GM18526 (cell line): ENCODE measurements around the gene BLOC1S1.

ENCODE experiments used
- POLR2A ChIP-seq: IDR thresholded peaks from 3 replicates; pipeline ENCODE4 v1.6.1; 2011; ENCODE audit not compliant: insufficient read length; ENCODE audit errors: extremely low read depth

The BLOC1S1 gene

DNA sequence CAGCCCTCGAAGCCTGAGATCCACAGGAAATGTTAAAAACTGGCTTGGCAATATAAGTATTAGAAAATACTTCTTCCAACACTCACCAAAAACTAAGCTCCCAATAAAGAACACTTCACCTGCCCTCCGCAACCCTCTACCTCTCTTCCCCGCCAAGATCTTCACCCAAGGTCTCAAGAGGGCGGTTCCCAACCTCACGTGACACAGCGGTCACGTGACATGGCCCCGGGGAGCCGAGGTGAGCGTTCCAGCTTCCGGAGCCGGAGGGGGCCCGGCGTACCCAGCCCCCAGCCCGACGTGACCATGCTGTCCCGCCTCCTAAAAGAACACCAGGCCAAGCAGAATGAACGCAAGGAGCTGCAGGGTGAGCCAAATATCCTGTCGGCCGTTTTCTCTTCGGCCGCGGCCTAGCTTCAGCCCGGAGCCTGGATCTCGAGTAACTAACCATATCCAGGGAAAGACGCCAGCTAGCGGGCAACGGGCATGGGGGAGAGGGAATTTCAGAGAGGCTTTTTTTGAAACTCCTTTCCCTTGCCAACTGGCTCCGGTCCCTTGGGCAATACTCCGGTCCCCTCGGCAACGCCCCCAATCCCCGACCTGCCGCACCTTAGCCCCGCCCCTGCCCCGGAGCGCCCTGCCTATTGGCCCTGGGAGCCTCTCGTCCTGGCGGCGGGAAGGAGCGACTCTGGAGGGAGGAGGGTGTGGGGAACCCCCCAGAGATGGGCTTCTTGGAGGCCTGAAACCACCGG, at the start of gene BLOC1S1:
BLOC1S1 (plus strand) TSS at position 214 of the 749 bp plus-strand sequence; CDS start at position 220, 6 bp downstream.
- TF ChIP-seq POLR2A: peak; percentile 74

GRCh38 chr12:55666508-55666907, 49.3 kb upstream of the BLOC1S1 start:
- TF ChIP-seq POLR2A: no peak

DNA sequence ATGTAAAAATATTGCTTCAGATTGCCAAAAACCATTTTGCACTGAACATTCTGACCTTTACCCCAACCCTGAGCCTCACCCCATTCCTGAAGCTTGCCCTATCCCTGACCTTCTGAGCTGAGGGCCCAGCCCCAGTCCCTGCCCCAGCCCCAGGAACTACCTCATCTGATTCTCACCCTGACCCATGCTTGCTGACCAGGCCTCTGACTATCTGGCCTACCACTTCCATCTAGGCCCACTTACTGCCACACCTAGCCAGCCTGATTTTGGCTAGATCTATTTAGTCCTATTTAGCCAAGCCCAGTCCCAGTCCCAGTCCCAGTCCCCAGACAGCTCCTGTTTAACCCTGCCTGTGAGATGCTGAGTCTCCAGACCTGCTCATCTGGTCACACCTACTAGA, 45.6 kb upstream of the BLOC1S1 start:
- no peak for TF ChIP-seq POLR2A

GRCh38 chr12:55671746-55672145, 44.1 kb upstream of the BLOC1S1 start:
- TF ChIP-seq POLR2A: no peak

GRCh38 chr12:55673638-55674037, 42.2 kb upstream of the BLOC1S1 start:
- TF ChIP-seq POLR2A: no peak

- no peak for TF ChIP-seq POLR2A
Observed at GRCh38 chr12:55675666-55676065, 40.2 kb upstream of the BLOC1S1 start.

DNA sequence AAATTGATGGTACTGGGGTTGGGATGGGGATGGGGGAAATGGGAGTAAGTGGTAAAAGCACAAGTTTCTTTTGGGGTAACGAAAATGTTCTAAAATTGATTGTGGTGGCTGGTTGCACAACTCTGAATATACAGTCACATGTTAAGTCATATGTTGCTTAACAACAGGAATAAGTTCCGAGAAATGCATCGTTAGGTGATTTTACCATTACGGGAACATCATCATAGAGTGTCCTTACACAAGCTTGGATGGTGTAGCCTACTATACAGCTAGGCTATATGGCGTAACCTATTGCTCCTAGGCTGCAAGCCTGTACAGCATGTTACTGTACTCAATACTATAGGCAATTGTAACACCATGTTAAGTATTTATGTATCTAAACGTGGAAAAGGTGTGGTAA, 39.1 kb upstream of the BLOC1S1 start:
- TF ChIP-seq POLR2A: no peak

- TF ChIP-seq POLR2A: no peak
Observed at GRCh38 chr12:55679691-55680090, 36.2 kb upstream of the BLOC1S1 start.

DNA sequence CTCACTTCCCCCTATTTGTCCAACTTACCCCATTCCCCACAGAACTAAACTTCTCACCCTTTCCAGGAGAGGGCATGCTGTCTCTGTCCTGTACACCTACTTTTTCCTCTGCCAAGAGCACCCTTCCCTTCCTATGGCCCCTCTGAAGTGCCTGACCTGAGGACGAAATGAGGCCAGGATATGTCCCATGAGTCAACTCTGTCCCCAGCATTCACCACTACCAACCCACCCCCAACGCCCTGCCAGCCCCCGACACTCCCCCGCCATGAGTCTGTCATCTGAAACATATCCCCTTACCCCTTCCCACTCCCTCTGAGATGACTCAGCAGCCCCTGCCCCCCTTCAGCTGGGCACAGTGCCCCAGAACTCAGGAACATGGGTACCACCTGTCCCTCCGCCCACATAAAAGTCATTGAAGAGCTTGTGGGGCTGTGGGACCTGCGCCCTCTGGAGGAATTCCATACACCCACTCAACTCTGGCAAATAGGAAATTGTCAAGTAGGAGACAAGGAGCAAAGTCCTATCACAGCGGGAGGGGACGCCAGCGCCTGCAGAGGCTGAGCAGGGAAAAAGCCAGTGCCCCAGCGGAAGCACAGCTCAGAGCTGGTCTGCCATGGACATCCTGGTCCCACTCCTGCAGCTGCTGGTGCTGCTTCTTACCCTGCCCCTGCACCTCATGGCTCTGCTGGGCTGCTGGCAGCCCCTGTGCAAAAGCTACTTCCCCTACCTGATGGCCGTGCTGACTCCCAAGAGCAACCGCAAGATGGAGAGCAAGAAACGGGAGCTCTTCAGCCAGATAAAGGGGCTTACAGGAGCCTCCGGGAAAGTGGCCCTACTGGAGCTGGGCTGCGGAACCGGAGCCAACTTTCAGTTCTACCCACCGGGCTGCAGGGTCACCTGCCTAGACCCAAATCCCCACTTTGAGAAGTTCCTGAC, 34.4 kb upstream of the BLOC1S1 start:
- TF ChIP-seq POLR2A: no peak

DNA sequence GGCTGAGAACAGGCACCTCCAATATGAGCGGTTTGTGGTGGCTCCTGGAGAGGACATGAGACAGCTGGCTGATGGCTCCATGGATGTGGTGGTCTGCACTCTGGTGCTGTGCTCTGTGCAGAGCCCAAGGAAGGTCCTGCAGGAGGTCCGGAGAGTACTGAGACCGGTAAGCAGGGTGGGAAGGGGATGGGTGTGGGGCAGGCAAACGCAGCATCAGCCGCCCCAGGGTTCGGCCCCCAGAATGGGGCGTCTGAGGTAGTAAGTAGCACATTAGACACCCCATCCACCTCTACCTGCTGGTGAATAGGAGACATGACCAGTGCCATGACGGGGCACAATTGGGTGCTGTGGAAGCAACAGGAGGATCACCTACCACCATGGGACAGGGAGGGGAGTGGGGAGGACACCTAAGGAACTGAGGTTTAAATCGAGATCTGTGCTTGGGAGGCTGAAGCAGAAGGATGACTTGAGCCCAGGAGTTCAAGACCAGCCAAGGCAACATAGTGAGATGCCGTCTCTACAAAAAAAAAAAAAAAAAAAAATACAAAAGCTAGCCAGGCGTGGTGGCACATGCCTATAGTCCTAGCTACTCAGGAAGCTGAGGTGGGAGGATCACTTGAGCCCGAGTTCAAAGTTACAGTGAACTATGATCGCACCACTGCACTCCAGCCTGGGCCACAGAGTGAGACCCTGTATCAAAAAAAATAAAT, 33.6 kb upstream of the BLOC1S1 start:
- TF ChIP-seq POLR2A: no peak

- no peak for TF ChIP-seq POLR2A
Observed at GRCh38 chr12:55683676-55684075, 32.2 kb upstream of the BLOC1S1 start.

DNA sequence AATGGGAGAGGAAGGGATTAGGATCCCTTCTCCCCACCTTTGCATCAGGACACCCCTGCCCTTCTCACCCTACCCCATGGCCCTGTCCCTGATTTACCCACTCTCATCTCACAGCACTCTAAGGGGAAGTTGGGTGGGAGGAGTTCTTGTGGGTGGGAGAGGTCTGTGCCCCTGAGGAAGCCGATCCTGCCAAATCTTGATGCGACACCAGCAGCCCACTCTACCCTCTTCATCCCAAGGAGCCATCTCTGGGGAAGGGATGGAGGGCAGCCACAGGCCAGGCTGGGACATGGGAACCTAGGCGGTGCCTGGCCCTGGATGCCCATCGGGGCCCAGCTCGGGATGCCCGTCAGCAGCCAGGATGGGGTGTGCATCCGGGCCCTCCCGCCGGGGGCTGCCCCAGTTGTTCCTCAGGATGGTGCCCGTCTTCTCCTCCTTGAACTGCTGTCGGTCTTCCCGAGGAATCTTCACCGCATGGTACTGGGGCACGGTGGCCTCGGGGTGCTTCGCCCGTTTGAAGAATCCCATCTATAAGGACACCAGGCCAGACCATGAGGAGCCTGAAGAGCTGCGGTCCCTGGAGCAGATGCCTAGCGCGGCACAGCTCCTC, 31.0 kb upstream of the BLOC1S1 start:
- no peak for TF ChIP-seq POLR2A

- no peak for TF ChIP-seq POLR2A
Observed at GRCh38 chr12:55685671-55686070, 30.2 kb upstream of the BLOC1S1 start.

- no peak for TF ChIP-seq POLR2A
Observed at GRCh38 chr12:55686366-55687010, 29.4 kb upstream of the BLOC1S1 start.

- TF ChIP-seq POLR2A: no peak
Observed at GRCh38 chr12:55687746-55688145, 28.1 kb upstream of the BLOC1S1 start.
